GM21529 (cell line): ENCODE measurements around the gene FNDC3A.
"Not testable (repeated sequence)": the region's sequence is repeated elsewhere in the genome, so short reads cannot be mapped to it uniquely, and the experiment has no call there.

Experiments
- ATAC-seq: cut with Tn5 transposase; IDR thresholded peaks from one replicate; pipeline ENCODE4 v1.9.1; 2021; ENCODE audit not compliant: unreplicated experiment

Gene FNDC3A

DNA sequence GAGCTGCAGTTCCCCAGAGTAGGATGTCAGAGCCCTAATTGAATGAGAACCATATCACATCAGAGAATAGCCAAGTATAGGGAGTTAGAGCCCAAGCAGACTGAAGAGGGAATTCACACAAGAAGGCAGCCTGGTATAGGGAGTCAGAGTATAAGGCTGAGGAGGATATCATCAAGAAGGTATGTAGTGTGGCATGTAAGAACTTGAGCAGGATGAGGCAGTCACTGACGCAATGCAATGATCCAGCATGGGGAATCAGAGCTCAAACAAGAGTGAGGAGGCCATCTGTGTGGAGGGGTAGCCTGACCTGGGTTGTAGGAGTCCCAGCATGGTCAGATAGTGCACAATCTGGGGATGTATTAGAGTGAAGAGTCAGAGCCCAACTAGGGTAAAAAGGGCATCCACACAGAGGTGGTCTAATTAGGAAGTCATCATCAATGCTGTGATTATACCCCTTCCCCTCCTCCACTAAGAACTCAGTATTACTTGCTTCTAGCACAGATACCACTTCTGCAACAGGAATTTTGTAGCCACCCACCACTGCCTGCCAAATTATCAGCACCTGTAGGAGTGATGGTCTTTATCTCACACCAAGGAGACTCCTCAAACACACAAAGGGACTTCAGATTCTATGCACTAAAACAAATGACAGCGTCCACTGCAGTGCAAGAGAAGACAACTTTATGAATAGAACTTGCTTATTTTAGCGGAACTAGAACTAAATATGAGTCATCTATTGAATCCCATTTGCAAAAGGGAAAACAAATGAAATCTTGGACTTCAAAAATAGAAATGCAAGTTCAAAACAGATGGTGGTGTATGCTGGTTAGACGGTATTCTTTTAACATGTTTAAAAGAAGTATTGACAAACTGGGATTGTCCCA, 107.2 kb downstream of the FNDC3A start:
- ATAC-seq, result peak; percentile 79

DNA sequence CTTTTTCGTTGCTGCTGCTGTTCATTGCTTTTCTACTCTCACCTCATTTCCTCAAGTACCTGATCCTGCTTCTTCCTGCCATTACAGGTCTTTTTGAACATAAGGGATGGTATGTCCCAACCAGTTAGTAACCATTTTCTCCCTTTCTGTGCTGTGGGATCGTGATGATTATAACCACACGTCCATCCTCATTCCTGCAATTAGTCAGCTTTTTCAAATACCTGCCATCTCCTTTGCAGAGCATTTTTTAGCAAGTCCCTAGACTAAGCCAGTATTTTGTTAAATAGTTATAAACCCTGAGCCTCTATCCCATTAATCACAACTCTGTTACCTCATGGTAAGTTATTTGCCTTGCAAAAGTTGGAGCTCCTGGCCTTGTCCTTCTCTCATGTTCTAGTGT, 109.2 kb downstream of the FNDC3A start:
- no peak for ATAC-seq

DNA sequence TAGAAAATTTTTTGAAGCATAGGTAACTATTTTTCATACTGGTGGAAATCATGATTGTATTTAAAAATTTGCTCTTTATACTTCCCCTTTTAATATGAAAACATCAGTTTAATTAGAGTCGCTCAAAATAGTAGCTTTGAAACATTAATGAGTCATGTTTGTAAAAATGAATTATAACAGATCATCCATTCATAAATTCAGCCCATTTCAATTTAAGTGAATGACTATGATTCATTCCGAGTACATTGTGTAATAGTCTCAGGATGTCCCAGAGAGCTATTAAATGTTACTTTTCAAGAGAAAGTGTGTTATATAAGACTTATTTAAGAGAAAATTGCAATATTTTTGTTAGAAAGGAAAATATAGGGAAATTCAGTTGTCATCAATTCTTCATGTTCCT, 111.0 kb downstream of the FNDC3A start:
- ATAC-seq, result no peak

DNA sequence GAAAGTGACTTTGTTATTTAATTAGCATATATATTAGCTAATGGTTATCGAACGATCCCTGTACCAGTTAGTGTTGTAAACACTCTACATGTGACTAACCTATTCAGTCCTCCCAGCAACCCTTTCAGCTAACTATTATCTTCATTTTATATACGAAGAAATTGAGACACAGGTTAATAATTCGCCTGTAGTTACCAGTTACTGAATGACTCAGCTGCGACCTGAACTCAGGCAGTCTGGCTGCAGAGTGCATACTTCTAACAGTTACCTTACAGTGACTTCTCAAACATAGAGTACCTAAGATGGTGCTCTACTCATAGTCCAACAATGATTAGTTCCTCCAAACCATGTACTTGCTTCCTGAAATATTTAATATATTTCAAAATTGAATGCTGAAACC, 117.7 kb downstream of the FNDC3A start:
- no peak for ATAC-seq

DNA sequence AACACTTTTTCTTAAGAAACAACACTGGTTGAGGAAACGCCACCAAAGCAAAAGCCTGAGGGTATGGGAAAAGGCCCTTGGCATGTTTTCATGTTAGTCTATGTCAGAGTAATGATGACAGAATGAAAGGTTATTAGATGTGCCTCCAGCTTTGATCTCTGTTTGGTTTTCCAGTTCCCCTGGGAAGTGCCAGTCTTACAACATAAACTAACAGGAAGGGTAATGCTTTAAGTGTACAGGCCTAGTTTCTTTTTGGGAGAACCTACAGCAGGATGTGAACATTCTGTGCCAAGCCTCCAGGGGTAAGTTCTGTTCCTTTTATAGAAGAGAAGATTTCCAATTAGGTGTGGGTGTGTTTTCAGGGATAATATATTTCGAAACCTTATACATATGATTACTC, 121.7 kb downstream of the FNDC3A start:
- ATAC-seq, result no peak

DNA sequence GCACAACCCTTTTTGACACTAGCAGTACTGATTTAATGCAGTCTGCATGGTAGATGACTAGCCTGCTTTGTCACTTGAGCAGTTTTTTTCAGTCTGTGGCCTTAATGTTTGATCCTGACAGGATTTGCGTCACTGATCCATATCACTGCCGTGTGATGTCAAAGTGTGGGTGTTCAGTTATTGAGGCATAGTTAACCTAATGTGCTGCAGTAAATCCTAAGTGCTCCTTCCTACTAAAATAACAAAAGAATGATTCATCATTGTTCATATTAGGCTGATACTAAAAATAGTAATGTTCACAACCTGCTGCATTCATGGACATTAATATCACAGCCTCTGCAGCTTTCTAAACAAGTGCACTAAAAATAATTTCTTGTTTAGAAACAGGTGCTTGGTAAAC, 122.5 kb downstream of the FNDC3A start:
- no peak for ATAC-seq

DNA sequence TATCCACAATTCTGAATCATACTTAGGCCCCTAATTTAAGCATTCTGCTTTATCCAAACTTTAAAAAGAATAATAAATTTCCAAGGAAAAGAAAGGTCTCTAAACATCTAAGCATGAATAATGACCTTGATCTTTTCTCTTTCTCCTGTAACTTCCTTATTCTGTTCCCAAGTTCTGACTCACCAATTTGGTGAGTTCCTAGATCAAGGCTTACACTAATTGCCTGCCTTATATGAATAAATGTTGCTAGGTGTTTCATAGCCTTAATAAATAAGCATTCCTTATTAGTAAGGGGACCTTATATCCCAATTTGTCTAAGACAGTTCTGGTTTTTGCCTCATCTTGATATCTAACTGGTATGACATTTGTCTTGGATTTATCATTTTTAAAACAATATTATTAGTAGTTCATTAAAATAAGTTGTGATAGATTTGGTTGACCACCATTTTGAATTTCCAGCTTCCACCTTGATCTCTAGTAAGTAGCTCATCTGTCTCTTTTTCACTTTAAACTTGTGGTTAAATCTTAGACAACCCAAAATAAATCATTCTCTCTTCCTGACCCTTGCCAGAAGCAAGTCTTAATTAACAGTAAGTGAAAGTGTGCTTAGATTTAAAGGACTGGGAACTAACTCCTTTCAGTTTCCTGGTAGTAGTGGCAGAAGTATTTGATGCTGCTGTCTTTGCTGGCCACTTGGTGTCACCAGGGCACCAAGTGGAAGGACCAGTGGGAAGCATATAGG, 123.2 kb downstream of the FNDC3A start:
- peak; percentile 59 for ATAC-seq

DNA sequence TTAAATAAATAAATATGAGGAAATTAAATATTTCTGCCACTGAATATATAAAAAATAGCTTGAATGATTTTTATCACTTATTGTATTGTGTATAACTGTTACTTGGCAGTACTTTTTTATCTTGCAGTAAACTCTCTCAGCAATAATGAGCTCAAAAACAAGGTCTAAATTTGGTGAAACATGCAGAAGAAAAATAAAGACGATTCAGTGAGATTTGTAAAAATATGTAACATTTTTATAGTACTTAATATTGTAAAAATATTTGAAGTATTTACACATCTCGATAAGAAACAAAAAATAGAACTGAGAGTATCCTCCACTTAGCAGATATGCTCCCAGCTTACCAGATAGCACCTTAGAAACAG, 123.8 kb downstream of the FNDC3A start:
- ATAC-seq, result no peak

DNA sequence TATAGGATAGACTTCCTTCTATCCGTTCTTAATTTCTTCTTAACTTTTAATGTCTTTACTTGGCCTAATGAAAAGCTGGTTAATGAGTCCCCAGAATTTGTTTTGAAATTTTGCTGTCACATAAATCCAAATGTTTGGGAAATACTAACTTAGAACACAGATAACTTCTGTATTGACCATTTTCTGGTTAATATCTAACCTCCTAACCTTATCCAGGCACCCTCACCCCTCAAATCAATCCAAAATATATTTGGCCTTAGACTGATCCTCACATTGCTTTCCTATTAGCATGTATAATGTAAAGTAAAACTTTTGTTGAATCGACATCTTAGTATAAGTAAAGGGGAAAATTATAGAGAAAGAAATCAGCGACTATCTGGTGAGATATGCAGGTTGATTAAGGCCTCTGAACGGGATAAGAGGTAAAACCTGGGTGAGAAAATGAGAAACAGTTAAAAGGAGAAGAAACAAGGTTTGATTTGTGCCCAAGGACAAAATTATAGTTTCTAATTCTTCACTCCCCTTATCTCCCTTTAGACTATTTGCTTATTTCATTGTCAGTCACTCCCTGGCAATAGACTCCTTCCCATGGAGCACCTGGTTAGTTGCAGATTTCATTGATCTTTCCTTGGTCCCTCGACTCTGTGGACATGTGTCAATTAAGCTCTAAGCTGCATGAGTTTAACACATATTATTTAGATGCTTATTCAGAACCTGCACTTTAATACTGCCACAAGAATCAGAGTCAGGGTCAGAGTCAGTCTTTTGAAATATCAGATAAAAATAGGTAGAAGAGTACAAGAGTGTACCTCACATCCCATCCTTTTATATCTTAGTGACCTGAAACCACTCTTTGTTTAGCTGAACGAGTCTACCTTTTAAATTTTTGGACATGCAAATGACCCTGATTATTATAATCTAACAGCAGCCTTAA, 125.2 kb downstream of the FNDC3A start:
- ATAC-seq, result no peak

DNA sequence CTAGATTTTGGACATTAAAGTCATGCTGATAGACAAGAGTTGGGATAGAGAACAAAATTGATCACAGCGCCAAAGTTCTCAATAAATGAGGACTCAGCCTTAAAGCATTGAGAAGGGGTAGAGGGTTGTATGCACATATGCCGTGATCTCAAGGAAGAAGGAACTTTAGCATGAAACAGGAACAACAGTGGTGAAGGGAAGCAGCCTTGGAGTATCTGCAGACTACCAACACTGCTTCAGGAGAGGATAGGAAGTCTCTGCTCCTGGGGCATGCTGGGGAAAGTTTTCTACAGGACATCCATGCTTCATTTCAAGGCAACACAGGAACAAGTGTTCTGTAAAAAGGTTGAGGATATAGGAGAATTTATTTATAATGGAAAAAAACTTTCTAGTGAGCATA, 132.5 kb downstream of the FNDC3A start:
- no peak for ATAC-seq

DNA sequence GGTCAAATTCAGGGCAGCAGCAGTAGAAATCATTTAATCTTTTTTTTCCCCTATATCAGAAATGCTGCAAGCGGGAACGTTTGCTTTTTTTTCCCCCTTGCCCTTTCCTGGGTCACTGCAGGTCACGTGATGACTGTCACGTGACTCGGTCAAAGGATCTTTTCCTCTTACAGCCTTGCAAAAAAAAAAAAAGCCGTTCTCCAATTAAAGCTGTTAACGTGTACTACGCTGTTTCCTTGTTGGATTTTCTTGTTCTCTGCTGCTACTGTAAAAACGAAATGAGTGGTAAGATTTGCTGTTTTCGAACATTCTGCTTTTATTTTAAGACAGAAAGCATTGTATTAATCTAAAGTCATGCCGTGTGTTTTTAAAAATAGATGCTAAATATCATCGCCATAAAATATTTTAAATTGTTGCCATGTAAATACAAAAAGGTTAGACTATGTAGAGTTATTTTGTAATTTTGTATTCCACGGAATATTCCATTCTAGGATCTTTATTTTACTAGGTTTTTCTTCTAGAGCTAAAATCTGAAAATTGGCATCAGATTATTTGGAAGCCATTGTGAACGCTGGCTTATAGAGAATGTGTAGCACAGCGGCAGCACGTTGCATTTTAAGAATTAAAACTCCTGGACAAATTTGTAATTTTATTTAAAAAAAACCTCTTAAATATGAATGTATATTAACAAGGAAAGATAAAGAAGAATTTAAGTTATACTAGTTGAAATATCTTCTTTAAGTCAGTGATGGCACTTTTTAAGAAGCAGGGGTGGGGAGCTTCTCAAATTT, 134.6 kb downstream of the FNDC3A start:
- peak; percentile 70 for ATAC-seq

DNA sequence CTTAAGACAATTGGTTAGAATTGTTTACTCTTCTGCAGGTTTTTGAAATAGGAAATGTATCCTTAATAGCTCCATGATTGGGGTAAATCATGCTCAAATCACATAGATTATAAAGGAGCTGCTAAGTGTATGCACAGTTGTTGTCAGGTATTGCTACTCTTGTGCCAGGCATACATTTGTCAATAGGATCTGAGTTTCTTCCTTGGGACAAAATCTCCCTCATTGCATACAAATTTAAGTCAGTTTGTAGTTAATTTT, 135.1 kb downstream of the FNDC3A start:
- no peak for ATAC-seq

DNA sequence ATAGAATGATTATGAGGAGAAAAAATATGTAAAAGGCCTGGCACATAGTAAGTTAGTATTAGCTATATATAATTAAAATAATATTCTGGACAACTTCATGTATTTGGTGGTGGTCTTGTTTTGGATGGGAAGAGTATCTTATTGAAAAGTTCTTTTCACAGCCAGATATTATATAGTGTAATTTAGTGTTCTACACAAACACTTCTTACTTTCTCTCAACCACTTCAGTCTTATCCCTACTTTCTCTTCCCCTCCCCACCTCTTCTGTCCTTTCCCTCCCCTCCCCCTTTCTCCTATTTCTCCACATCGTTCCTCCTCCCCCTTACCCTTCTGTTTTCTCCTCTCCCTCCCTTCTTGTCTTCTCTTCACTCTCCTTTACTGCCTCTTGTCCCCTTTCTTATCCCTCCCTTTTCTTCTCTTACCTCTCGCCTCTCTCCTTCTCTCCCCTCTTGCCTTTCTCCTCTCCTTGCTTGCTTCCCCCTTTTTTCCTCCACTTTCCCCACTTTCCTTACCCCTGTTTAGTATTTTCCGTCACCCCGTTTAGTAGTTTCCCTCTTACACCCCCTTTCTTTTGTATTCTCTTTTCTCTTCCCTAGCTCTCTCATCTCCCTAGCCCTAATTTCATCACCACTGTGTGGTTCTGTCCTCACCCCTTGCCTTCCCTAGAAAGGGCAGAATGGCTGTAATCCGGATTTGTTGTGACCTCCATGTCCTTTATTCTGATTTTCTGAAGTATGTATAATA, 137.2 kb downstream of the FNDC3A start:
- ATAC-seq, result no peak

DNA sequence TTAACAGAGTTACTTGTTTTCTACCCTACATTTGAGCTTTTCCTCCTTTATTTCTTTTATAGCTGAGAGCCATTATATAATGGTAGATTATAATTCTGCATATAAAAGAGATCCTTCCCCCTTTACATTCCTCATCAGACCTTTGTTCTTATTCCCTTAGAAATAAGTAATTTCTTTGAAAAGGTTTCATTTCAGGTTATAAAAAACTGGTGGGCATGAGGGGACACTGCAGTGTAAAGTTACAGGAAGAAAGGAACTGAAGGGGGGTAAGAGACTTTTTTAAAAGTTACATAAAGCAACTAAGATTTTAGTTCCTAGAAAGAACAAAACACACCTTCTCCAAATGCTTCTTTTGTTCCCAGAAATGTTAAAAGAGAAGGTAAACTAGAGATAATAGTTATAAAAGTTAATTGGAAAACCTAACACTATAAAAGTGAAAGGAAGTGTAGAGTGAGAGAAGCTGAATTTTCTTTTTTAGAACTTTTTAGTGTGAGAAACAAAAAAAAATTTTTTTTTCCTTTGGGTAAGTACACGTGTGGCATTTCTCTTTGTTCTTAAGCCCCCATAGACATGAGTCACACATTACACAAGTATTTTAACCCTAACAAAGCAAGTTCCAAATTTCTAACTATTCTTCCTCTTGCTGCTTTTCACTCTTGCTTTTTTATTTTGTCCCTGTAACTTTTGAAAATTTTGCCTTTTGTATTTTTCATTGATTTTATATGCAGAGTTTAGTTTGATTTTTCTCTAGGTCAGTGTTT, 138.0 kb downstream of the FNDC3A start:
- no peak for ATAC-seq

DNA sequence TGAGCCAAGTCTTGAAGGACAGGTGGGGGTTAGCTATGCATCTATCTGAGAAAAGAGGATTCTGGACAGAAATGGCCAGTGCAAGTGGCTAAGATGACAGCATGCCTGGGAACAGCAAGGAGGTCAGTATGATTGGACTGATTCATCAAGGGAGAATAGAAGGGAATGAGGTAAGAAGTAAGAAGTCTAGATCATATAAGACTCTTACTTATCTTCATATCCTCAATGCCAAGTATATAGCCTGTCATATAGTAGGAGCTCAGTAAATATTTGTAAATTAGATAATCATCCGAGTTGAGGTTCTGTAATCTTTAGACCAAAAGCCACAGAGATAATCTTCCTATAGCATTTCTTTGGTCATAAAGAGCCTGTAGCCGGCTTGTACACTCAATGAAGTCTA, 141.2 kb downstream of the FNDC3A start:
- no peak for ATAC-seq

DNA sequence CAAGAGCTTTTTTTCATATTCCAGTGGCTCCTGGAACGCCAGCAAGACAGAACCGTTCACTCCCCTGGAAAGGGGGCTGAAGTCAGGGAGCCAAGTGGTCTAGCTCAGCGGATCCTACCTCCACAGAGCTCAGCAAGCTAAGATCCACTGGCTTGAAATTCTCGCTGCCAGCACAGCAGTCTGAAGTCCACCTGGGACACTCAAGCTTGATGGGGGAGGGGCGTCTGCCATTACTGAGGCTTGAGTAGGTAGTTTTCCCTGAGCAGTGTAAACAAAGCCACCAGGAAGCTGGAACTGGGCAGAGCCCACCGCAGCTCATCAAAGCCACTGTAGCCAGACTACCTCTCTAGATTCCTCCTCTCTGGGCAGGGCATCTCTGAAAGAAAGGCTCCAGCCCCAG, 142.7 kb downstream of the FNDC3A start:
- ATAC-seq, result not testable (repeated sequence)

DNA sequence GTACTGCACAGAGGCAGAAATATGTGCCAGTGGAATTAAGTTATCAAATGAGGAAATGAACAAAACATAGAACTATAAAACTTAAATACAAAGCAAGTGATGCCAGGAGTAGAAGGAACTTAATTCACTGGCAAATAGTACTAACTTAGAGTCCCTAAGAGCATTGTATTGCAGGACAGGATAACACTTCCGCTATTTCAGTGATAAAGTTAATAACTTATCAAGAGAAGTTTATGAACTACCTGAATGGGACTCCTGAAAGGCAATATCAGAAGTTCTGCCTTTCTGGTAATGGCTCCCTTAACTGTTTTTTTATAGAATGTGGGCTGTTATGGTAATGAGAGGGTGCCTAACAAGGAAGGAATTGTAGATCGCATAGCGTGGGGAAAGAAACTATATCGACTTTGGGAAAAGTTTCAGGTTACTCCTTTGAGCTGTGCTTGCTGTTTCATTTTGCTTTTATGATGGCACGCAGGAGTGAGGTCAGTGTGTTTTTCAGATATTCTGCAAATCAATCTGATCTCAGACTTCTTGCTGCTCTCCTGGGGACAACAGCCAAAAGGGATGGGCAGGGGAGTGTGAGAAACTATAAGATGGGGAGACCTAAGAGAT, 149.1 kb downstream of the FNDC3A start:
- no peak for ATAC-seq

DNA sequence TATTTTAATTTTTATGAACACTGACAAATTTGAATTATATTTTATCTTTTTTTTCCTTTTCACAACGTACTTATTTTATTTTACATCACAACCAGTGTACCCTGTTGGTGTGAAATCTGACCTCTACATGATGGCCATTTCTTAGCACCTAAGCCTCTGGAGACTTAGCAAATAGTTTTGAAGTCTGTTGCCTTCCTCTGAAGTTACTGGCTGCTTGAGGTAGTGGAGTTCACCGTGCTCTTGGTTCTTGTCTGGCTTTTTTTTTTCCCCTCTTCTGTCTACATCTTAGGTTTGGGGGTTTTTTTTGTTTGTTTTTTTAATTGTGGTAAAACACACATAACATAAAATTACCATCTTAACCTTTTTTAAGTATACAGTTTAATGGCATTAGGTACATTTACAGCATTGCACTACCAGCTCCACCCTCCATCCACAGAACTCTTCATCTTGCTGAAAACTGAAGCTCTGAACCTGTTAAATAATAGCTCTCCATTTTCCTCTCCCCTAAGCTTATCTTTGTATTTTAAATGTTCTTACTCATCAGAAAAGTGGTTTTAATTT, 150.3 kb downstream of the FNDC3A start:
- no peak for ATAC-seq
